Duodenal mucosa (tissue), 2 donors: ENCODE results near the gene NALCN.

ENCODE experiments used
- H3K27ac ChIP-seq: one replicate; pipeline ENCODE4 v1.7.0; 2013; ENCODE audit warnings: low read depth, low read length
- H3K27me3 ChIP-seq, 2 donors: one replicate each; pipeline ENCODE4 v1.7.0; 2013; ENCODE audit warnings: low read length in 2 of 2, control low read depth in 1 of 2; ENCODE audit not compliant: insufficient read depth in 2 of 2, control insufficient read depth in 1 of 2
- H3K36me3 ChIP-seq, 2 donors: one replicate each; pipeline ENCODE4 v1.7.0; 2013; ENCODE audit warnings: low read length in 2 of 2, control low read depth in 1 of 2; ENCODE audit not compliant: insufficient read depth in 2 of 2, control insufficient read depth in 1 of 2
- H3K4me1 ChIP-seq, 2 donors: one replicate each; pipeline ENCODE4 v1.7.0; 2013; ENCODE audit warnings: low read length in 2 of 2, control low read depth in 1 of 2; ENCODE audit not compliant: insufficient read depth in 2 of 2, control insufficient read depth in 1 of 2
- H3K4me3 ChIP-seq, 2 donors: one replicate each; pipeline ENCODE4 v1.7.0; 2013; ENCODE audit warnings: low read length in 2 of 2, low read depth in 1 of 2
- H3K9ac ChIP-seq, 2 donors: one replicate each; pipeline ENCODE4 v1.7.0; 2013; ENCODE audit warnings: low read length in 2 of 2, low read depth in 1 of 2
- H3K9me3 ChIP-seq, 2 donors: one replicate each; pipeline ENCODE4 v1.7.0; 2013; ENCODE audit warnings: low read length in 2 of 2, control low read depth in 1 of 2; ENCODE audit not compliant: control insufficient read depth in 1 of 2

NALCN gene

GRCh38 chr13:101190337-101190736, 226.0 kb downstream of the NALCN start:
- no peaks in the 10 kb centered on the region for H3K4me1 ChIP-seq
- H3K27ac ChIP-seq: no peak overlapping the region
- no peak overlapping the region for H3K9ac ChIP-seq
- H3K4me3 ChIP-seq: no peak overlapping the region
- no peaks in the 10 kb centered on the region for H3K9me3 ChIP-seq
- no peaks in the 10 kb centered on the region for H3K27me3 ChIP-seq
- no peaks in the 10 kb centered on the region for H3K36me3 ChIP-seq

- H3K4me3 ChIP-seq: no peak overlapping the region
- no peaks in the 10 kb centered on the region for H3K9me3 ChIP-seq
- no peaks in the 10 kb centered on the region for H3K36me3 ChIP-seq
- H3K27ac ChIP-seq: no peak overlapping the region
- H3K4me1 ChIP-seq: no peaks in the 10 kb centered on the region
- H3K27me3 ChIP-seq: no peaks in the 10 kb centered on the region
- no peak overlapping the region for H3K9ac ChIP-seq
Measured at GRCh38 chr13:101185606-101186005, 230.7 kb downstream of the NALCN start.

GRCh38 chr13:101181076-101181685, 235.1 kb downstream of the NALCN start:
- Histone ChIP-seq H3K36me3 (no peaks in the 10 kb centered on the region), H3K4me1 (no peaks in the 10 kb centered on the region), H3K27ac (no peak overlapping the region), H3K9ac (no peak overlapping the region), H3K4me3 (no peak overlapping the region), H3K9me3 (no peaks in the 10 kb centered on the region), H3K27me3 (no peaks in the 10 kb centered on the region)

GRCh38 chr13:101179021-101179420, 237.3 kb downstream of the NALCN start:
- no peaks in the 10 kb centered on the region for H3K4me1 ChIP-seq
- no peaks in the 10 kb centered on the region for H3K27me3 ChIP-seq
- no peak overlapping the region for H3K9ac ChIP-seq
- no peak overlapping the region for H3K27ac ChIP-seq
- H3K4me3 ChIP-seq: no peak overlapping the region
- no peaks in the 10 kb centered on the region for H3K9me3 ChIP-seq
- no peaks in the 10 kb centered on the region for H3K36me3 ChIP-seq

GRCh38 chr13:101178406-101178805, 237.9 kb downstream of the NALCN start:
- Histone ChIP-seq H3K4me1 (no peaks in the 10 kb centered on the region), H3K9me3 (no peaks in the 10 kb centered on the region), H3K27ac (no peak overlapping the region), H3K4me3 (no peak overlapping the region), H3K27me3 (no peaks in the 10 kb centered on the region), H3K9ac (no peak overlapping the region), H3K36me3 (no peaks in the 10 kb centered on the region)

GRCh38 chr13:101170306-101170705, 246.0 kb downstream of the NALCN start:
- Histone ChIP-seq H3K27ac (no peak overlapping the region), H3K9ac (no peak overlapping the region), H3K27me3 (no peaks in the 10 kb centered on the region), H3K4me3 (no peak overlapping the region), H3K9me3 (no peaks in the 10 kb centered on the region), H3K36me3 (no peaks in the 10 kb centered on the region), H3K4me1 (no peaks in the 10 kb centered on the region)

- Histone ChIP-seq H3K9me3 (no peaks in the 10 kb centered on the region), H3K27ac (no peak overlapping the region), H3K9ac (no peak overlapping the region)
Measured at GRCh38 chr13:101157261-101157660, 259.0 kb downstream of the NALCN start.

GRCh38 chr13:101155920-101156319, 260.4 kb downstream of the NALCN start:
- H3K4me1 ChIP-seq: no peaks in the 10 kb centered on the region
- no peaks in the 10 kb centered on the region for H3K36me3 ChIP-seq
- H3K9ac ChIP-seq: no peak overlapping the region
- no peak overlapping the region for H3K4me3 ChIP-seq
- H3K27me3 ChIP-seq: no peaks in the 10 kb centered on the region
- no peaks in the 10 kb centered on the region for H3K9me3 ChIP-seq
- H3K27ac ChIP-seq: no peak overlapping the region

More at GRCh38 chr13:101157261-101157660, 259.0 kb downstream of the NALCN start:
- H3K4me3 ChIP-seq: no peak overlapping the region
- H3K4me1 ChIP-seq: no peaks in the 10 kb centered on the region
- H3K27me3 ChIP-seq: no peaks in the 10 kb centered on the region
- no peaks in the 10 kb centered on the region for H3K36me3 ChIP-seq

GRCh38 chr13:101152184-101152583, 264.1 kb downstream of the NALCN start:
- Histone ChIP-seq H3K4me1 (no peaks in the 10 kb centered on the region), H3K9me3 (no peaks in the 10 kb centered on the region), H3K27ac (no peak overlapping the region), H3K4me3 (no peak overlapping the region), H3K9ac (no peak overlapping the region), H3K27me3 (peaks cover 0 to 7% of the 10 kb centered on the region in 2 donors), H3K36me3 (no peaks in the 10 kb centered on the region)

GRCh38 chr13:101150998-101151397, 265.3 kb downstream of the NALCN start:
- H3K4me1 ChIP-seq: no peaks in the 10 kb centered on the region
- H3K4me3 ChIP-seq: no peak overlapping the region
- H3K36me3 ChIP-seq: no peaks in the 10 kb centered on the region
- no peak overlapping the region for H3K9ac ChIP-seq
- H3K9me3 ChIP-seq: no peaks in the 10 kb centered on the region
- no peak overlapping the region for H3K27ac ChIP-seq
- H3K27me3 ChIP-seq: peaks cover 0 to 7% of the 10 kb centered on the region in 2 donors
